ENCODE results near the gene TRIM46. TPM values are rescaled to one million over a fixed set of nuclear protein-coding genes. Genes with fewer than 3 reads are reported as not detected.
A peak's percentile ranks its signal among the peaks of the same experiment; 100 is the strongest.

The TRIM46 gene
- total and polyA plus RNA-seq, 2 of the 13 experiments (the other 11 are each of a cell fraction or from before 2014, with no cell fraction given): 0.04 to 0.09 TPM

DNA sequence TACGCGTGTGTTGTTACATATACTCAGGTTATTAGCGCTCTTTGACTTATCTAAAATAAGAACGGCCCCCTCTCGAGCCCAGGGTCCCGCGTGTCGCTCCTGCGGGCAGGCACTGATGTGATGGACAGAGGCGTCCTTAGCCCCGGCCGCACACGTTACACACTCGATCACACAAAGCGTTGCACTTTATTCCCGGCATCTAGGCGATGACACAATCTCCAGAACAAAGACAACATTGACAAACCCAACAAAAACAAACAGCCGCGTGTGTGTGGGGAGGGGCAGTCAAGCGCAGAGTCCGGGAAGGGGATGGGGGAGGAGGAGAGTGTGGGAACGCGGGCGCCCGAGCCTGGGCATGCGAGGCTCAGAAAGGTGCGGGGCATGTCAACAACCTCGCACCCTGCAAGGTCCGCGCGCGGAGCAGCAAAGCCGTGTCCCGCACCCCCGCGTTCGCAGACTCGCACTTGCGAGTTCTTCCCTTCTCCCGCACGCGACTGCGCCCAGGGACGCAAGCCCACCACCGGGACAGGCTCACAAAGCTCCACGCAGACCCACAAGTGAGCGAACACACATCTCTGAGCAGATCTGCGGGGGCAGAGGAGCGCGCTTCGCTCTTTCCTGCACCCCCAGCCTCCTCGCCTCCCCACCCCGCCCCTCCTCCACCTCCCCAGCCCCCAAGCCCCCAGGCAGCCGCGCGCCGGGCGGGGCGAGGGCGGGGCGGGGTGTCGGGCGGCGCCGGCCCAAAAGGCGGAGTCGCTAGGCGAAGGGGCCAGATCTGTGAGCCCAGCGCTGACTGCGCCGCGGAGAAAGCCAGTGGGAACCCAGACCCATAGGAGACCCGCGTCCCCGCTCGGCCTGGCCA, 46.3 kb upstream of the TRIM46 start, which contains the start of gene EFNA1 (continued):
- no peak; the same call in 1 of the 2 replicates for TF ChIP-seq KMT2A (CRISPR knock-in tag; IDR thresholded peaks at IDR 0.05)
- TF ChIP-seq ZNF615 (CRISPR knock-in tag; IDR thresholded peaks at IDR 0.05; ENCODE audit: borderline replicate concordance): peak; percentile 24; the same call in 1 of the 2 replicates
- TF ChIP-seq ZNF264 (CRISPR knock-in tag; IDR thresholded peaks at IDR 0.05): peak; percentile 88
- TF ChIP-seq, protein P1, sequence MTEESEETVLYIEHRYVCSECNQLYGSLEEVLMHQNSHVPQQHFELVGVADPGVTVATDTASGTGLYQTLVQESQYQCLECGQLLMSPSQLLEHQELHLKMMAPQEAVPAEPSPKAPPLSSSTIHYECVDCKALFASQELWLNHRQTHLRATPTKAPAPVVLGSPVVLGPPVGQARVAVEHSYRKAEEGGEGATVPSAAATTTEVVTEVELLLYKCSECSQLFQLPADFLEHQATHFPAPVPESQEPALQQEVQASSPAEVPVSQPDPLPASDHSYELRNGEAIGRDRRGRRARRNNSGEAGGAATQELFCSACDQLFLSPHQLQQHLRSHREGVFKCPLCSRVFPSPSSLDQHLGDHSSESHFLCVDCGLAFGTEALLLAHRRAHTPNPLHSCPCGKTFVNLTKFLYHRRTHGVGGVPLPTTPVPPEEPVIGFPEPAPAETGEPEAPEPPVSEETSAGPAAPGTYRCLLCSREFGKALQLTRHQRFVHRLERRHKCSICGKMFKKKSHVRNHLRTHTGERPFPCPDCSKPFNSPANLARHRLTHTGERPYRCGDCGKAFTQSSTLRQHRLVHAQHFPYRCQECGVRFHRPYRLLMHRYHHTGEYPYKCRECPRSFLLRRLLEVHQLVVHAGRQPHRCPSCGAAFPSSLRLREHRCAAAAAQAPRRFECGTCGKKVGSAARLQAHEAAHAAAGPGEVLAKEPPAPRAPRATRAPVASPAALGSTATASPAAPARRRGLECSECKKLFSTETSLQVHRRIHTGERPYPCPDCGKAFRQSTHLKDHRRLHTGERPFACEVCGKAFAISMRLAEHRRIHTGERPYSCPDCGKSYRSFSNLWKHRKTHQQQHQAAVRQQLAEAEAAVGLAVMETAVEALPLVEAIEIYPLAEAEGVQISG (CRISPR knock-in tag; IDR thresholded peaks at IDR 0.05): peak; percentile 74
- TF ChIP-seq ZNF644 (CRISPR knock-in tag; IDR thresholded peaks at IDR 0.05; ENCODE audit: low read depth): no peak
- TF ChIP-seq, protein P2, sequence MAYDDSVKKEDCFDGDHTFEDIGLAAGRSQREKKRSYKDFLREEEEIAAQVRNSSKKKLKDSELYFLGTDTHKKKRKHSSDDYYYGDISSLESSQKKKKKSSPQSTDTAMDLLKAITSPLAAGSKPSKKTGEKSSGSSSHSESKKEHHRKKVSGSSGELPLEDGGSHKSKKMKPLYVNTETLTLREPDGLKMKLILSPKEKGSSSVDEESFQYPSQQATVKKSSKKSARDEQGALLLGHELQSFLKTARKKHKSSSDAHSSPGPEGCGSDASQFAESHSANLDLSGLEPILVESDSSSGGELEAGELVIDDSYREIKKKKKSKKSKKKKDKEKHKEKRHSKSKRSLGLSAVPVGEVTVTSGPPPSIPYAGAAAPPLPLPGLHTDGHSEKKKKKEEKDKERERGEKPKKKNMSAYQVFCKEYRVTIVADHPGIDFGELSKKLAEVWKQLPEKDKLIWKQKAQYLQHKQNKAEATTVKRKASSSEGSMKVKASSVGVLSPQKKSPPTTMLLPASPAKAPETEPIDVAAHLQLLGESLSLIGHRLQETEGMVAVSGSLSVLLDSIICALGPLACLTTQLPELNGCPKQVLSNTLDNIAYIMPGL (CRISPR knock-in tag; IDR thresholded peaks at IDR 0.05; ENCODE audit: borderline replicate concordance in 1 of 2, low read depth in 1 of 2): peak; percentile 45 to 68; a peak in 3 of 4 replicates
- TF ChIP-seq, protein P3, sequence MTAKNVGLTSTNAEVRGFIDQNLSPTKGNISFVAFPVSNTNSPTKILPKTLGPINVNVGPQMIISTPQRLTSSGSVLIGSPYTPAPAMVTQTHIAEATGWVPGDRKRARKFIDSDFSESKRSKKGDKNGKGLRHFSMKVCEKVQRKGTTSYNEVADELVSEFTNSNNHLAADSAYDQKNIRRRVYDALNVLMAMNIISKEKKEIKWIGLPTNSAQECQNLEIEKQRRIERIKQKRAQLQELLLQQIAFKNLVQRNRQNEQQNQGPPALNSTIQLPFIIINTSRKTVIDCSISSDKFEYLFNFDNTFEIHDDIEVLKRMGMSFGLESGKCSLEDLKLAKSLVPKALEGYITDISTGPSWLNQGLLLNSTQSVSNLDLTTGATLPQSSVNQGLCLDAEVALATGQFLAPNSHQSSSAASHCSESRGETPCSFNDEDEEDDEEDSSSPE (CRISPR knock-in tag; IDR thresholded peaks at IDR 0.05): no peak; the same call in 1 of the 2 replicates
- TF ChIP-seq PTBP1 (IDR thresholded peaks at IDR 0.05; ENCODE audit: low read depth, low read length, poor library complexity, severe bottlenecking): peak; percentile 72
- no peak for TF ChIP-seq TBP (CRISPR knock-in tag; IDR thresholded peaks at IDR 0.05)
- TF ChIP-seq, protein P4, sequence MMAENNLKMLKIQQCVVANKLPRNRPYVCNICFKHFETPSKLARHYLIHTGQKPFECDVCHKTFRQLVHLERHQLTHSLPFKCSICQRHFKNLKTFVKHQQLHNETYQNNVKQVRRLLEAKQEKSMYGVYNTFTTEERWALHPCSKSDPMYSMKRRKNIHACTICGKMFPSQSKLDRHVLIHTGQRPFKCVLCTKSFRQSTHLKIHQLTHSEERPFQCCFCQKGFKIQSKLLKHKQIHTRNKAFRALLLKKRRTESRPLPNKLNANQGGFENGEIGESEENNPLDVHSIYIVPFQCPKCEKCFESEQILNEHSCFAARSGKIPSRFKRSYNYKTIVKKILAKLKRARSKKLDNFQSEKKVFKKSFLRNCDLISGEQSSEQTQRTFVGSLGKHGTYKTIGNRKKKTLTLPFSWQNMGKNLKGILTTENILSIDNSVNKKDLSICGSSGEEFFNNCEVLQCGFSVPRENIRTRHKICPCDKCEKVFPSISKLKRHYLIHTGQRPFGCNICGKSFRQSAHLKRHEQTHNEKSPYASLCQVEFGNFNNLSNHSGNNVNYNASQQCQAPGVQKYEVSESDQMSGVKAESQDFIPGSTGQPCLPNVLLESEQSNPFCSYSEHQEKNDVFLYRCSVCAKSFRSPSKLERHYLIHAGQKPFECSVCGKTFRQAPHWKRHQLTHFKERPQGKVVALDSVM (CRISPR knock-in tag; IDR thresholded peaks at IDR 0.05): peak; percentile 40
- TF ChIP-seq, protein P5, sequence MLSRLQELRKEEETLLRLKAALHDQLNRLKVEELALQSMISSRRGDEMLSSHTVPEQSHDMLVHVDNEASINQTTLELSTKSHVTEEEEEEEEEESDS (CRISPR knock-in tag; IDR thresholded peaks at IDR 0.05; ENCODE audit: borderline replicate concordance): peak; percentile 79; the same call in 1 of the 2 replicates
- TF ChIP-seq PHF20 (CRISPR knock-in tag; IDR thresholded peaks at IDR 0.05): no peak
- TF ChIP-seq FOXO1 (CRISPR knock-in tag; IDR thresholded peaks at IDR 0.05): peak; percentile 97
- TF ChIP-seq, protein P6, sequence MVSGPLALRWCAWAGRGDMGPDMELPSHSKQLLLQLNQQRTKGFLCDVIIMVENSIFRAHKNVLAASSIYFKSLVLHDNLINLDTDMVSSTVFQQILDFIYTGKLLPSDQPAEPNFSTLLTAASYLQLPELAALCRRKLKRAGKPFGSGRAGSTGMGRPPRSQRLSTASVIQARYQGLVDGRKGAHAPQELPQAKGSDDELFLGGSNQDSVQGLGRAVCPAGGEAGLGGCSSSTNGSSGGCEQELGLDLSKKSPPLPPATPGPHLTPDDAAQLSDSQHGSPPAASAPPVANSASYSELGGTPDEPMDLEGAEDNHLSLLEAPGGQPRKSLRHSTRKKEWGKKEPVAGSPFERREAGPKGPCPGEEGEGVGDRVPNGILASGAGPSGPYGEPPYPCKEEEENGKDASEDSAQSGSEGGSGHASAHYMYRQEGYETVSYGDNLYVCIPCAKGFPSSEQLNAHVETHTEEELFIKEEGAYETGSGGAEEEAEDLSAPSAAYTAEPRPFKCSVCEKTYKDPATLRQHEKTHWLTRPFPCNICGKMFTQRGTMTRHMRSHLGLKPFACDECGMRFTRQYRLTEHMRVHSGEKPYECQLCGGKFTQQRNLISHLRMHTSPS (CRISPR knock-in tag; IDR thresholded peaks at IDR 0.05; ENCODE audit: low read depth): peak; percentile 89
- TF ChIP-seq SNAPC2 (CRISPR knock-in tag; IDR thresholded peaks at IDR 0.05): peak; percentile 28; the same call in 1 of the 2 replicates
- TF ChIP-seq XBP1 (CRISPR knock-in tag; IDR thresholded peaks at IDR 0.05): no peak
- TF ChIP-seq MED1 (CRISPR knock-in tag; IDR thresholded peaks at IDR 0.05): peak; percentile 97
